GM12872 (cell line): ENCODE measurements around the gene GAGE10.

Source experiments
- CTCF ChIP-seq: IDR thresholded peaks from 3 replicates; pipeline ENCODE4 v1.5.1; 2011; ENCODE audit warnings: low read depth, mild to moderate bottlenecking, low read length, moderate library complexity; ENCODE audit not compliant: insufficient read depth

GAGE10 gene

GRCh38 chrX:49277535-49277830 lies 26.0 kb upstream of the GAGE10 start:
- TF ChIP-seq CTCF = no peak

GRCh38 chrX:49278081-49278480 lies 25.4 kb upstream of the GAGE10 start:
- TF ChIP-seq CTCF = no peak

- TF ChIP-seq CTCF = no peak
Observed at GRCh38 chrX:49282647-49283011, 20.8 kb upstream of the GAGE10 start.

- no peak for TF ChIP-seq CTCF
Observed at GRCh38 chrX:49284212-49284611, 19.2 kb upstream of the GAGE10 start.

- no peak for TF ChIP-seq CTCF
Observed at GRCh38 chrX:49286136-49286535, 17.3 kb upstream of the GAGE10 start.

GRCh38 chrX:49286581-49286980 lies 16.9 kb upstream of the GAGE10 start:
- TF ChIP-seq CTCF = no peak

- no peak for TF ChIP-seq CTCF
Observed at GRCh38 chrX:49287665-49288064, 15.8 kb upstream of the GAGE10 start.

GRCh38 chrX:49290215-49290614 lies 13.2 kb upstream of the GAGE10 start:
- no peak for TF ChIP-seq CTCF
